ENCODE measurements around the gene TMX4. TPM values are rescaled to one million over a fixed set of nuclear protein-coding genes. Genes with fewer than 3 reads are reported as not detected.

Gene TMX4
- total and polyA plus RNA-seq, 2 of the 8 experiments (the other 6 are each of a cell fraction or from before 2014, with no cell fraction given), result 2.1 to 7.8 TPM

DNA sequence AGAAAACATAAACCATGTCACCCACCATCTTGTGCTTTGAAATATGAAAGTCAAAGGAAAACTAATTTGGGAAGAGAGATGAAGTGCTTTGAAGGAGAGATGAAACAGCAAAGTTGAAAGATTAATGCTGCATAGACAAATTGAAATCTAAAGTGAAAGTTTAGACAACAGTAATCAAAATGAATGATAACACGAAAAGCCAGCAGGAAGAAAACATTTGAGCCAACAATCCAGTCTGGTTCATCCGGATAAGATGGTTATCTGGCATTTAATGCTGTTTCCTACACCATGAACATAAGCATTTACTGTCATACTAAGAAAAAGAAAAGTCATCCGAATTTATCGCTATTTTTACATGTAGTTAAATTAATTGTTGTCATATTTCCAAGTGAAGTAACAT lies 79.9 kb downstream of the TMX4 start:
- no peaks in the 10 kb centered on the region for H3K79me2 ChIP-seq (ENCODE audit: control insufficient read depth in 1 of 2, insufficient read depth in 2 of 2, low read length in 2 of 2)
- H4K8ac ChIP-seq (ENCODE audit: extremely low read depth, insufficient read depth, low read length), result no peak overlapping the region
- H2AK5ac ChIP-seq (ENCODE audit: low read depth, low read length), result no peak overlapping the region
- H3K23ac ChIP-seq (ENCODE audit: insufficient read length), result no peak overlapping the region
- no peaks in the 10 kb centered on the region for H3K79me1 ChIP-seq (ENCODE audit: low read depth, low read length)
- POLR2A ChIA-PET (ENCODE audit: partially characterized antibody), result no interaction called here
- H3K4me1 ChIP-seq (replicated peaks in 1 of 4; ENCODE audit: control insufficient read depth in 3 of 4, insufficient read depth in 4 of 4, low read length in 3 of 4), result no peaks in the 10 kb centered on the region
- no peak overlapping the region for H2AFZ ChIP-seq (ENCODE audit: low read length)
- no peak overlapping the region for H3K27ac ChIP-seq (ENCODE audit: low read depth, low read length)
- H2BK5ac ChIP-seq (ENCODE audit: low read depth, low read length), result no peak overlapping the region
- H3K14ac ChIP-seq (ENCODE audit: insufficient read length), result no peak overlapping the region
- no peak for DNase-seq (ENCODE audit: low read depth in 1 of 2, low spot score in 2 of 2)
- no peak overlapping the region for H3K9ac ChIP-seq (replicated peaks in 1 of 4; ENCODE audit: extremely low read depth in 1 of 4, low read depth in 3 of 4, low read length in 3 of 4)
- CTCF ChIA-PET (ENCODE audit: partially characterized antibody), result interaction anchor here (3.8 to 5.9 kb wide), 2 partner anchors 49 to 782 kb away, joined by 38 to 40 read pairs; no protein-coding TSS in a partner anchor
- no peak overlapping the region for H2BK15ac ChIP-seq (ENCODE audit: low read length)
- H2BK20ac ChIP-seq (ENCODE audit: low read length), result no peak overlapping the region
- no peak overlapping the region for H4K91ac ChIP-seq (replicated peaks; ENCODE audit: insufficient read length, low read length)
- no peak overlapping the region for H2BK12ac ChIP-seq (ENCODE audit: low read depth, low read length)
- WGBS, 2 experiments (ENCODE audit: extremely low coverage in 1 of 2, insufficient coverage in 1 of 2, insufficient read length in 1 of 2, insufficient replicate concordance in 2 of 2, low coverage in 1 of 2, low lambda C conversion rate in 2 of 2, missing lambda C conversion rate in 1 of 2), result 89% methylated on average over 4 of the region's 4 CpGs; no CpG with 5 or more reads in 1 of the 2 experiments
- H4K5ac ChIP-seq (ENCODE audit: insufficient read length, low read depth, low read length), result no peak overlapping the region
- no peak overlapping the region for H3K18ac ChIP-seq (ENCODE audit: extremely low read depth, low read length)
- H3K4me2 ChIP-seq (ENCODE audit: insufficient read depth in 1 of 2, low read depth in 2 of 2, low read length in 2 of 2), result no peak overlapping the region
- no peak overlapping the region for H2BK120ac ChIP-seq (replicated peaks; ENCODE audit: low read depth, low read length)
- no peak overlapping the region for H3K4me3 ChIP-seq (ENCODE audit: extremely low read depth in 1 of 4, insufficient read depth in 2 of 4, low read depth in 3 of 4, low read length in 4 of 4)
- no peak overlapping the region for H3K56ac ChIP-seq (replicated peaks; ENCODE audit: insufficient read length, low read depth, low read length)
- no peak overlapping the region for H3K4ac ChIP-seq (replicated peaks; ENCODE audit: insufficient read length, low read depth, low read length)
- FAIRE-seq, result no peak
- H3K36me3 ChIP-seq (ENCODE audit: control insufficient read depth in 2 of 4, insufficient read depth in 4 of 4, low read length in 3 of 4), result no peaks in the 10 kb centered on the region; a peak in 1 of 8 replicates
- no peaks in the 10 kb centered on the region for H4K20me1 ChIP-seq (replicated peaks in 1 of 2; ENCODE audit: control insufficient read depth in 1 of 2, insufficient read depth in 2 of 2, low read length in 2 of 2)
- H3K27me3 ChIP-seq (replicated peaks in 1 of 4; ENCODE audit: control insufficient read depth in 3 of 4, extremely low read depth in 1 of 4, insufficient read depth in 3 of 4, low read length in 3 of 4), result no peaks in the 10 kb centered on the region
- peaks cover 6 to 17% of the 10 kb centered on the region in 2 experiments for H3K9me3 ChIP-seq (ENCODE audit: insufficient read depth in 2 of 2, low read depth in 1 of 2, low read length in 1 of 2)
- peaks cover 2% of the 10 kb centered on the region; the same call in 1 of the 2 replicates for H3K23me2 ChIP-seq (ENCODE audit: low read depth, low read length)
- TF ChIP-seq FOSL1 (IDR thresholded peaks at IDR 0.05; ENCODE audit: insufficient read depth, low read depth, low read length) (no peak), SIRT6 (IDR thresholded peaks at IDR 0.05; ENCODE audit: low read length) (no peak), GABPA (IDR thresholded peaks at IDR 0.05; ENCODE audit: borderline replicate concordance, insufficient read depth, low read length) (no peak), SAP30 (IDR thresholded peaks at IDR 0.05; ENCODE audit: insufficient read depth, insufficient replicate concordance, low read length) (no peak), KDM5A (IDR thresholded peaks at IDR 0.05; ENCODE audit: low read length) (no peak), SP4 (IDR thresholded peaks at IDR 0.05; ENCODE audit: low read length) (no peak), SUZ12 (IDR thresholded peaks at IDR 0.05; ENCODE audit: low read length) (no peak), RXRA (IDR thresholded peaks at IDR 0.05; ENCODE audit: insufficient read depth, low read depth, low read length) (no peak), HDAC6 (IDR thresholded peaks at IDR 0.05; ENCODE audit: low read depth, low read length) (no peak)
- TF ChIP-seq, protein P1, sequence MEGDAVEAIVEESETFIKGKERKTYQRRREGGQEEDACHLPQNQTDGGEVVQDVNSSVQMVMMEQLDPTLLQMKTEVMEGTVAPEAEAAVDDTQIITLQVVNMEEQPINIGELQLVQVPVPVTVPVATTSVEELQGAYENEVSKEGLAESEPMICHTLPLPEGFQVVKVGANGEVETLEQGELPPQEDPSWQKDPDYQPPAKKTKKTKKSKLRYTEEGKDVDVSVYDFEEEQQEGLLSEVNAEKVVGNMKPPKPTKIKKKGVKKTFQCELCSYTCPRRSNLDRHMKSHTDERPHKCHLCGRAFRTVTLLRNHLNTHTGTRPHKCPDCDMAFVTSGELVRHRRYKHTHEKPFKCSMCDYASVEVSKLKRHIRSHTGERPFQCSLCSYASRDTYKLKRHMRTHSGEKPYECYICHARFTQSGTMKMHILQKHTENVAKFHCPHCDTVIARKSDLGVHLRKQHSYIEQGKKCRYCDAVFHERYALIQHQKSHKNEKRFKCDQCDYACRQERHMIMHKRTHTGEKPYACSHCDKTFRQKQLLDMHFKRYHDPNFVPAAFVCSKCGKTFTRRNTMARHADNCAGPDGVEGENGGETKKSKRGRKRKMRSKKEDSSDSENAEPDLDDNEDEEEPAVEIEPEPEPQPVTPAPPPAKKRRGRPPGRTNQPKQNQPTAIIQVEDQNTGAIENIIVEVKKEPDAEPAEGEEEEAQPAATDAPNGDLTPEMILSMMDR (IDR thresholded peaks at IDR 0.05; ENCODE audit: control extremely low read depth in 1 of 3, insufficient read depth in 1 of 3, low read depth in 1 of 3, low read length in 3 of 3), result no peak
- TF ChIP-seq, protein P2, sequence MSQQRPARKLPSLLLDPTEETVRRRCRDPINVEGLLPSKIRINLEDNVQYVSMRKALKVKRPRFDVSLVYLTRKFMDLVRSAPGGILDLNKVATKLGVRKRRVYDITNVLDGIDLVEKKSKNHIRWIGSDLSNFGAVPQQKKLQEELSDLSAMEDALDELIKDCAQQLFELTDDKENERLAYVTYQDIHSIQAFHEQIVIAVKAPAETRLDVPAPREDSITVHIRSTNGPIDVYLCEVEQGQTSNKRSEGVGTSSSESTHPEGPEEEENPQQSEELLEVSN (IDR thresholded peaks at IDR 0.05), result no peak

Measured in H1 (cell line).